OCI-LY1 (cell line): Measurements from ENCODE around the gene BUB1.

Source experiments
- H2AFZ ChIP-seq: fragments of 200-600 bp; sonication (generic), shearing (Covaris generic); 2 replicates; pipeline ENCODE4 v1.6.0; 2014; ENCODE audit warnings: antibody characterized with exemption, mild to moderate bottlenecking, low read length
- H3F3A ChIP-seq: fragments of 200-600 bp; sonication (generic), shearing (Covaris generic); 2 replicates; pipeline ENCODE4 v1.6.0; 2014; ENCODE audit warnings: mild to moderate bottlenecking, antibody characterized with exemption, low read length, moderate library complexity; ENCODE audit not compliant: insufficient read depth
- H3K27ac ChIP-seq: fragments of 200-600 bp; sonication (generic); 2 replicates; pipeline ENCODE4 v1.5.1; 2014; ENCODE audit warnings: low read length, mixed run types, mild to moderate bottlenecking, low read depth; ENCODE audit not compliant: poor library complexity, severe bottlenecking
- H3K27me3 ChIP-seq: fragments of 200-600 bp; sonication (generic); 2 replicates; pipeline ENCODE4 v1.6.0; 2014; ENCODE audit warnings: antibody characterized with exemption, mild to moderate bottlenecking, low read length, moderate library complexity; ENCODE audit not compliant: insufficient read depth
- H3K36me3 ChIP-seq: fragments of 200-600 bp; sonication (generic); 2 replicates; pipeline ENCODE4 v1.6.1; 2014; ENCODE audit warnings: mild to moderate bottlenecking, antibody characterized with exemption, low read length, moderate library complexity, mixed read lengths; ENCODE audit not compliant: insufficient read depth
- H3K4me1 ChIP-seq: fragments of 200-600 bp; sonication (generic); 2 replicates; pipeline ENCODE4 v1.5.1; 2014; ENCODE audit warnings: mild to moderate bottlenecking, low read length, moderate library complexity; ENCODE audit not compliant: insufficient read depth, severe bottlenecking
- H3K4me2 ChIP-seq: fragments of 200-600 bp; sonication (generic), shearing (Covaris generic); 2 replicates; pipeline ENCODE4 v1.6.1; 2014; ENCODE audit warnings: low read length
- H3K4me3 ChIP-seq: fragments of 200-600 bp; sonication (generic); 2 replicates; pipeline ENCODE4 v1.5.1; 2014; ENCODE audit warnings: low read length, low read depth, mild to moderate bottlenecking, mixed read lengths; ENCODE audit not compliant: poor library complexity, severe bottlenecking
- H3K79me2 ChIP-seq: fragments of 200-600 bp; shearing (Covaris generic); 2 replicates; pipeline ENCODE4 v1.6.1; 2016; ENCODE audit warnings: mixed run types, low read length, mixed read lengths; ENCODE audit not compliant: insufficient read depth
- H3K9ac ChIP-seq: fragments of 200-600 bp; sonication (generic), shearing (Covaris generic); 2 replicates; pipeline ENCODE4 v1.6.1; 2014; ENCODE audit warnings: mild to moderate bottlenecking, low read length, mixed read lengths
- H3K9me2 ChIP-seq: fragments of 200-600 bp; sonication (generic), shearing (Covaris generic); 2 replicates; pipeline ENCODE4 v1.6.1; 2014; ENCODE audit warnings: low read depth, mild to moderate bottlenecking, low read length, mixed read lengths
- H3K9me3 ChIP-seq: fragments of 200-600 bp; shearing (Covaris generic); 2 replicates; pipeline ENCODE4 v1.6.1; 2014; ENCODE audit warnings: low read length, mixed read lengths
- H4K20me1 ChIP-seq: fragments of 200-600 bp; sonication (generic), shearing (Covaris generic); 2 replicates; pipeline ENCODE4 v1.6.0; 2016; ENCODE audit warnings: mild to moderate bottlenecking, low read length; ENCODE audit not compliant: insufficient read depth
- CTCF ChIP-seq: fragments of 200-600 bp; sonication (generic), shearing (Covaris generic); IDR thresholded peaks from 2 replicates; pipeline ENCODE4 v1.5.1; 2017; ENCODE audit warnings: mild to moderate bottlenecking, antibody characterized with exemption, low read length, moderate library complexity, mixed read lengths
- EZH2 ChIP-seq: fragments of 200-600 bp; sonication (generic), shearing (Covaris generic); IDR thresholded peaks from 2 replicates; pipeline ENCODE4 v1.8.0; 2017; ENCODE audit warnings: borderline replicate concordance, mixed run types, mild to moderate bottlenecking, antibody characterized with exemption, low read length, moderate library complexity, mixed read lengths

Gene BUB1

DNA sequence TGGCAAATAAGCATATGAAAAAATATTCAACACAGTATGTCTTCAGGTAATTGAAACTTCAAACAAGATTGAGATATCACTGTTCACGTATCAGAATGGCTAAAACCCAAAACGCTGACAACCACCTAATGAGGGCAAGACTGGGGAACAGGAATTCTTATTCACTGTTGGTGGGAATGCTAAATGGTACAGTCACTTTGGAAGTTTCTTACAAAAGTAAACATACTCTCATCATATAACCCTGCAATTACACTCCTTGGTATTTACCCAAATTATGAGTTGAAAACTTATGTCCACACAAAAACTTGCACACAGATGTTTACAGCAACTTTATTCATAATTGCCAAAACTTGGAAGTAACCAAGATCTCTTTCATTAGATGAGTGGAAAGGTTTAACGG, 30.1 kb downstream of the BUB1 start:
- peaks cover 82% of the 10 kb centered on the region for H3K36me3 ChIP-seq
- H3K9me2 ChIP-seq = no peaks in the 10 kb centered on the region
- H3K27ac ChIP-seq = no peak overlapping the region
- H2AFZ ChIP-seq = no peak overlapping the region
- H3K79me2 ChIP-seq = no peaks in the 10 kb centered on the region
- no peaks in the 10 kb centered on the region for H4K20me1 ChIP-seq
- no peaks in the 10 kb centered on the region for H3K4me1 ChIP-seq
- TF ChIP-seq EZH2 = no peak
- H3K4me3 ChIP-seq = no peak overlapping the region
- no peaks in the 10 kb centered on the region for H3K9me3 ChIP-seq
- no peak overlapping the region for H3K9ac ChIP-seq
- no peaks in the 10 kb centered on the region for H3F3A ChIP-seq
- H3K27me3 ChIP-seq = no peaks in the 10 kb centered on the region
- H3K4me2 ChIP-seq = no peak overlapping the region

GRCh38 chr2:110645616-110646015, 32.2 kb downstream of the BUB1 start:
- H3K36me3 ChIP-seq = peaks cover 84% of the 10 kb centered on the region

DNA sequence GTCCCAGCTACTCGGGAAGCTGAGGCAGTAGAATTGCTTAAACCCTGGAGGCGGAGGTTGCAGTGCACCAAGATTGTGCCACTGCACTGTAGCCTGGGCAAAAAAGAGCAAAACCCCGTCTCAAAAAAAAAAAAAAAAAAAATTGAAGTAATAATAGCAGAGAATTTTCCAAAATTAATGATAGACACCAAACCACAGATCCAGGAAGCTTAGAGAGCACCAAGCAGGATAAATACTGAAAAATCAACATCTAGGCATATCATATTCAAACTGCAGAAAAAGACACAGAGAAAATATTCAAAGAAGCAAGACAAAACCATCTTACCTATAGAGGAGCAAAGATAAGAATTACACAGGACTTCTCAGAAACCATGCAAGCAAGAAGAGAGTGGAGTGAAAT, 33.5 kb downstream of the BUB1 start:
- no peaks in the 10 kb centered on the region for H4K20me1 ChIP-seq
- H3K27me3 ChIP-seq = no peaks in the 10 kb centered on the region
- H3K79me2 ChIP-seq = no peaks in the 10 kb centered on the region
- no peak overlapping the region for H3K4me2 ChIP-seq
- TF ChIP-seq CTCF (no peak), EZH2 (no peak)
- H3K27ac ChIP-seq = no peak overlapping the region
- H3K36me3 ChIP-seq = peaks cover 86% of the 10 kb centered on the region
- no peaks in the 10 kb centered on the region for H3K9me3 ChIP-seq
- no peaks in the 10 kb centered on the region for H3F3A ChIP-seq
- H3K4me1 ChIP-seq = no peaks in the 10 kb centered on the region
- no peak overlapping the region for H3K9ac ChIP-seq
- no peak overlapping the region for H2AFZ ChIP-seq
- H3K4me3 ChIP-seq = no peak overlapping the region
- H3K9me2 ChIP-seq = no peaks in the 10 kb centered on the region

More at GRCh38 chr2:110645616-110646015, 32.2 kb downstream of the BUB1 start:
- H3K27ac ChIP-seq = no peak overlapping the region
- H3K27me3 ChIP-seq = no peaks in the 10 kb centered on the region
- no peaks in the 10 kb centered on the region for H3K9me2 ChIP-seq
- no peaks in the 10 kb centered on the region for H3K4me1 ChIP-seq
- no peak overlapping the region for H2AFZ ChIP-seq
- no peak overlapping the region for H3K9ac ChIP-seq
- H3K4me3 ChIP-seq = no peak overlapping the region
- no peaks in the 10 kb centered on the region for H4K20me1 ChIP-seq
- TF ChIP-seq EZH2 (no peak), CTCF (no peak)
- no peaks in the 10 kb centered on the region for H3K9me3 ChIP-seq
- H3K4me2 ChIP-seq = no peak overlapping the region
- no peaks in the 10 kb centered on the region for H3K79me2 ChIP-seq
- no peaks in the 10 kb centered on the region for H3F3A ChIP-seq

DNA sequence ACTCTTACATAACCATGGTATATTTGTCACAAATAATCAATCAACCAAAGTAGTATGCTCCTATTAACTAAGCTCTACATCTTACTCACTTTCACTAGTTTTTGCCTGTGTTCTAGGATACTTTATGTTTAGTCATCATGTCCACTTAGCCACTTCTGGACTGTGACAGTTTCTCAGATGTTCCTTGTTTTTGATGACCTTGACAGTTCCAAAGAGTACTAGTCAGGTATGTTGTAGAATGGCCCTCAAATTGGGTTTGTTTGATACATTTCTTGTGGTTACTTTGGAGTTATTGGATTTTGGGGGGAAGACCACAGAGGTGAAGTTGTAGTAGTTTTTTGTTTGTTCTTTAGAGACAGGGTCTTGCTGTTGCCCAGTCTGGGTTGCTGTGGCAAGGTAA, 35.5 kb downstream of the BUB1 start:
- H3K9ac ChIP-seq = no peak overlapping the region
- no peaks in the 10 kb centered on the region for H3K27me3 ChIP-seq
- H3K4me3 ChIP-seq = no peak overlapping the region
- no peak overlapping the region for H2AFZ ChIP-seq
- no peaks in the 10 kb centered on the region for H3F3A ChIP-seq
- no peak for TF ChIP-seq CTCF
- no peak for TF ChIP-seq EZH2
- no peaks in the 10 kb centered on the region for H3K9me2 ChIP-seq
- H4K20me1 ChIP-seq = no peaks in the 10 kb centered on the region
- no peaks in the 10 kb centered on the region for H3K9me3 ChIP-seq
- no peaks in the 10 kb centered on the region for H3K79me2 ChIP-seq
- no peaks in the 10 kb centered on the region for H3K4me1 ChIP-seq
- peaks cover 87% of the 10 kb centered on the region for H3K36me3 ChIP-seq
- no peak overlapping the region for H3K27ac ChIP-seq
- H3K4me2 ChIP-seq = no peak overlapping the region
